ENCODE results near the gene SPNS2.

GRCh38 chr17:4469552-4469951 is 29.1 kb upstream of the SPNS2 start:
- TF ChIP-seq POLR2AphosphoS5 (IDR thresholded peaks at IDR 0.05) (no peak), POLR2A (IDR thresholded peaks at IDR 0.05; ENCODE audit: low read depth) (no peak), CTCF (IDR thresholded peaks at IDR 0.05) (no peak), EP300 (IDR thresholded peaks at IDR 0.05) (no peak)
